GM12875 (cell line): ENCODE data around the gene MAML3.

Experiments
- H3K4me3 ChIP-seq: one replicate; pipeline ENCODE4 v1.5.1; 2011; ENCODE audit warnings: low read depth, low read length, control low read depth
- TF ChIP-seq, protein P1 (sequence below): IDR thresholded peaks from 2 replicates; pipeline ENCODE4 v1.5.1; 2011; ENCODE audit warnings: low read depth, mild to moderate bottlenecking, control low read depth, inconsistent platforms, low read length, moderate library complexity, borderline replicate concordance; ENCODE audit not compliant: insufficient read depth

Gene MAML3

DNA sequence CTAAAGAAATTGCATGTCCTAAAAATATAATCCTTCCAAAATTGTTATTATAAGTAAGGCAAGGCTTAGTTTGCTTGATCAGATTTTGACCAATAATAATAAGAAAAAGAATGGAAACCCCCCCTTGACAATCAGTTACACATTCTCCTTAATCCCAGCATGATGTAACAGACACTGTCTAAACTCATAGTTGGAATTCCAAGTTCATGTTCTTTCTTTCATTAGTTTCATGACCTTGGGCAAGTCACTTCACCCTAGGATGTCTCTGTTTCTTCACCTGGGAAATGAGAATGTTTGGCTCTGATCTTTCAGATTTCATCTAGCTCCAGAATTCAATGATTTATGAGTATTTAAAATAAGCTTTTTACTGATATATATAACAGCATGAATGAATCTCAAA is 64.8 kb downstream of the MAML3 start:
- TF ChIP-seq, protein P1, sequence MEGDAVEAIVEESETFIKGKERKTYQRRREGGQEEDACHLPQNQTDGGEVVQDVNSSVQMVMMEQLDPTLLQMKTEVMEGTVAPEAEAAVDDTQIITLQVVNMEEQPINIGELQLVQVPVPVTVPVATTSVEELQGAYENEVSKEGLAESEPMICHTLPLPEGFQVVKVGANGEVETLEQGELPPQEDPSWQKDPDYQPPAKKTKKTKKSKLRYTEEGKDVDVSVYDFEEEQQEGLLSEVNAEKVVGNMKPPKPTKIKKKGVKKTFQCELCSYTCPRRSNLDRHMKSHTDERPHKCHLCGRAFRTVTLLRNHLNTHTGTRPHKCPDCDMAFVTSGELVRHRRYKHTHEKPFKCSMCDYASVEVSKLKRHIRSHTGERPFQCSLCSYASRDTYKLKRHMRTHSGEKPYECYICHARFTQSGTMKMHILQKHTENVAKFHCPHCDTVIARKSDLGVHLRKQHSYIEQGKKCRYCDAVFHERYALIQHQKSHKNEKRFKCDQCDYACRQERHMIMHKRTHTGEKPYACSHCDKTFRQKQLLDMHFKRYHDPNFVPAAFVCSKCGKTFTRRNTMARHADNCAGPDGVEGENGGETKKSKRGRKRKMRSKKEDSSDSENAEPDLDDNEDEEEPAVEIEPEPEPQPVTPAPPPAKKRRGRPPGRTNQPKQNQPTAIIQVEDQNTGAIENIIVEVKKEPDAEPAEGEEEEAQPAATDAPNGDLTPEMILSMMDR = no peak
- no peak overlapping the region for H3K4me3 ChIP-seq

DNA sequence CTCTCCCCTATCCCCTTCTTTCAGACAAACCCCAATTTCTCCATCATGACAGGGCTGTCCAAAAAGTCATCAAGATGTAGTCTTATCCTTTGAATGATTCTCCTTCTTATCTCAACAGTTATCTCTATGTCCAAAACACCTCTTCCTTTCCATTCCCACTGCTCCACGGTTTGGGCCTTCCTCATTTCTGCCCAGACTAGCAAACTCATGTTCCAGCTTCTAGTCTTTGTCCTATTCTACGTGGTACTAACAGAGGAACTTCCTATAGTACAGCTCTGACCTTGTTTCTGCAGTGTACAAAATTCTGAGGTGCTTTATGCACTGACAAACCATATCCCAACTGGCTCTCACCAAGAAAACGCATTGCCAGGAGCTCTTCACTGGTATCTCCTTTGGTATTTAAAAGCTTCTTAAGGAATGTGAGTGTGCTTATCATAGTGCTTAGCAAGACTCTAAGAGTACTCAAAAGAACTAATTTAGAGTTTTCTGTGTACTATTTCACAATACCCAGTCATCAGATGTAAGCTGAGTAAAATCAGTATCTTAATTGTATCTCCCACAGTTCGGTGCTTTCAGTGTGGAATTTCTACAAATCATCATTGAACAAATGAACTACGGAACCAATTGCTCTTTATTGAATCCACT is 65.5 kb downstream of the MAML3 start:
- no peak overlapping the region for H3K4me3 ChIP-seq
- TF ChIP-seq, protein P1 = no peak

DNA sequence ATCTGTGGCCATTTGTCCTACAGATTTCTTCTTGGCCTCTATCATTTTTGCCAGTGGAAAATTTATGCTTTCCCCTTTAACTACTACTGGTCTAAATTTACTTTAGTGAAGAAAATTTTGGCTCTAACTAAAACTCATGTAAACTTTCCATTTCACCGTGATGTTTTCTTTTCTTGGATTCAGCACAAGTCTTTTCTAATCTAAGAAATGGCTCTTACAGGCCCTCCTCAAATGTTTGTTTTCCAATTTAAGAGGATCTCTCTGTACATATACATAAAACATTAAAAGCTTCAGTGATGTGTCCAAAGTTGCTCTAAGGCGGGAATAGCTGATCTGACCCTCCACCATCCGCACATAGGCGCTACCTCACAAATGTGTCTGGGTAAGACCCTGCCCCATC is 68.1 kb downstream of the MAML3 start:
- H3K4me3 ChIP-seq = no peak overlapping the region
- TF ChIP-seq, protein P1 = no peak

DNA sequence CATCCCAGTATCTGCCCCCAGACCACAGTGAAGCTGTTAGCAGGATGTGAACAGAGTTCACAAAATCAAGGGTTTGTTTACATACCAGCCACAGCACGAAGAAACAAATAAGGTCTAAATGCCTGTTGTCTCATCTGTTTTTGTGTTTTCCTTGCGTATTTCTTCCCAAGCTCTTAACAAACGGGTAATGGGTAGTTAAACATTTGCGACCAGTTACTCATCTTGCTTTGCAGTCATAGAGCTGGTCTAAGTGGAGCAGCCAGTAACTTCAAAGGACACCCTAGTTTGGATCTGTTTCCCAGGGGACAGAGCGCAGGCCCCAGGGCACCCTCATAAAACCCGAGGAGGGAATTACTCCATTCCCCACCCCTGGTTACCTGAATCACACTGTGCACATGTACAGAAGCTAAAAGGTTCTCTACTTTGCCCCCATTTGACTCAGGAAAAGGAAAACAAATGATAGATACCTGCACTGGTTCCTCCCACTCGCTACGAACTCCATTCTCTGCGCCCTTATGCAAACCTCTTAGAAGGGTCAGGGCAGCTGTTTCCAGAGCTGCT is 68.8 kb downstream of the MAML3 start:
- TF ChIP-seq, protein P1 = no peak
- H3K4me3 ChIP-seq = no peak overlapping the region

DNA sequence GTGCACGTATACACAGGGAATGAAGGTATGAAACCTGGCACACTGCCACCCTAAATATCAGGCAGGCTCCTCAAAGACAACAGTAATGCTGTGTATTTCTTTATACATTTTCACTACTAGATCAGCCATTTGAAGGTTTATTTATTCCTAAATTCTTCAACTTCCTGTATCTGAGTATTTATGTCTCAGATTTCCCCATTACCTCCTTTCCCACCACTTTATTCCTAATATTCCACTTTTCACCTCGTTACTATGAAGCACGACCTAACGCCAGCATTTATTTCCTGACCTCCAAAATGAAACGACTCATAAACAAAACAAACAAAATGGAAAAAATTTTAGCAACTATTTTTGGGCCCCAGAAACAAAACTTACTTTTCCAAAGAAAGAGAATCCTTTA is 69.6 kb downstream of the MAML3 start:
- TF ChIP-seq, protein P1 = no peak
- H3K4me3 ChIP-seq = no peak overlapping the region

DNA sequence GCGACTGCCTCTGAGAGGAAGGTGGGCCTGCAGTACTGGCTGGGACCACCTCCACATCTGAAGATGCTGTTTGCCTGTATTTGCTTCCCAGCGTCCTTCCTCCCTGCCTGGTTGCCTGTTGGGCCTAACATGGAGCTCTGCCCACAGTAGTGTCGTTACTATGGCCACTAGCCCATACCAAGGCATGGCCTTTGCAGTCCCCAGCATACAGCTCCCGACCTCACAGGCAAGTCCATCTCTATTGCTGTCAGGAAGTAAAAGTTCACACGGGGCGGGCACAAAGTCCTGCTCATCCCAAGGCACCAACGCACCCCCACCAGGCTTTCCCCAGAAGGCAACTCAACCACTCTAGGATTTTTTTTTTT is 71.6 kb downstream of the MAML3 start:
- TF ChIP-seq, protein P1 = no peak
- no peak overlapping the region for H3K4me3 ChIP-seq

DNA sequence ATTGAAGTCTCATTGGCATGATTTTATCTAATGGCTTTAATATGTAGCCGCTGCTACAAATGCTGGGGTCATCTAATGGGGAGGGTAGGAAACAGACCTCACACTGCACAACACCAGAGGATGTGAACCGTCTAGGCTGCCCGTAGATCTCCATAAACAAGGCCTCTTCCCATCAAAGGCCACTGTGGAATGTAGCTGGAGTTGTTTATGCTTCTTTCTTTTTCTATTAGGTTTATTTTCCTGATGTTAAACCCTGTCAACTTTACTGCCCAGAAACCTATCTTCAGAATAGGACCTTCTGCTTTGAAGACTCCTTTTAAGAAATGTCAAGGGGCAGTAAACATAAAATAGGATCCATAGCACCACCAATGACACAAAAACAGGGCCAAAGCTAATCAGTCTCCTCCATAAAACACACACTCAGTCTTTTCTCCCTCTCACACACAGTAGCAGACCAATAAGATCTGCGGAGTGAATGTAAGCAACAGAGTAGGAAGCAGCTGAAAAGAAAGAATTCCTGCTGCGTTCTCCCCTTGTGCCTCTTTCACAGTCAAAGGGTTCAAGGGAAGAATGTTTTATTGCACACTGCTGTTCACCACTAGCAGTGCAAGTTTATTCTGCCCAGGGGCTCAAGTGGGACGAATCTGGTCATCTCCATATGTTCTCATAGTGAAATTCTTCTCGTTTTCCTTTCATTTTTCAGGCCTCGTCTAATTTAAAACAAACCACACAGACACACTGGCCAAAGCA is 72.2 kb downstream of the MAML3 start:
- H3K4me3 ChIP-seq = no peak overlapping the region
- TF ChIP-seq, protein P1 = no peak
